Breast epithelium (tissue), 4 donors: ENCODE measurements around the gene AKAP17A. TPM values are rescaled to one million over a fixed set of nuclear protein-coding genes. Genes with fewer than 3 reads are reported as not detected.

ENCODE experiments used
- DNase-seq, 2 donors: peaks; one replicate each; pipeline ENCODE4 v3.0.0-alpha.2; 2019; ENCODE audit warnings: low spot score in 2 of 2
- H3K27ac ChIP-seq, 2 donors: fragments of 200-600 bp; sonication (generic) in 1 of 2; one replicate each; pipeline ENCODE4 v1.5.1; 2016 to 2019; ENCODE audit warnings: mild to moderate bottlenecking in 1 of 2
- H3K27me3 ChIP-seq, 2 donors: fragments of 200-600 bp; sonication (generic) in 1 of 2; one replicate each; pipeline versions ENCODE4 v1.5.1 to v1.6.0; 2017 to 2019; ENCODE audit warnings: control low read depth in 1 of 2, mild to moderate bottlenecking in 1 of 2
- H3K36me3 ChIP-seq: fragments of 200-600 bp; one replicate; pipeline ENCODE4 v1.5.1; 2019
- H3K4me1 ChIP-seq, 2 donors: fragments of 200-600 bp; sonication (generic); one replicate each; pipeline ENCODE4 v1.5.1; 2016 to 2019; ENCODE audit warnings: control low read depth in 1 of 2
- H3K4me3 ChIP-seq, 3 donors: fragments of 200-600 bp; sonication (generic); 1 replicate in 2 of 3; 2 replicates in 1 of 3; pipeline ENCODE4 v1.5.1; 2016 to 2019; ENCODE audit warnings: mild to moderate bottlenecking in 3 of 3, moderate library complexity in 2 of 3
- H3K9me3 ChIP-seq, 2 donors: fragments of 200-600 bp; sonication (generic) in 1 of 2; one replicate each; pipeline ENCODE4 v1.5.1; 2016 to 2019; ENCODE audit warnings: control low read depth in 1 of 2
- CTCF ChIP-seq, 3 donors: fragments of 450-650 bp; IDR thresholded peaks; one replicate each; pipeline ENCODE4 v1.5.1; 2016 to 2017; ENCODE audit warnings: antibody characterized with exemption in 3 of 3, mild to moderate bottlenecking in 3 of 3, moderate library complexity in 3 of 3
- POLR2A ChIP-seq: fragments of 450-650 bp; IDR thresholded peaks from one replicate; pipeline ENCODE4 v1.6.1; 2016; ENCODE audit warnings: antibody characterized with exemption, mild to moderate bottlenecking, moderate library complexity
- POLR2AphosphoS5 ChIP-seq, 3 donors: sonication (generic); formaldehyde crosslinking; IDR thresholded peaks; one replicate each; pipeline ENCODE4 v1.6.1; 2017; ENCODE audit warnings: antibody characterized with exemption in 3 of 3
- intact Hi-C: fragments of 100-400 bp; cut with DNase I; formaldehyde crosslinking; loops from one replicate; pipeline ENCODE4 v1.15.1; 2023; ENCODE audit warnings: low total_unique reads
- total RNA-seq, 3 donors: library from RNA; depleted of rRNA; stranded (reverse); fragments of >200 nt; gene quantifications; one replicate each; pipeline ENCODE4 v1.1.0, GENCODE V29; 2016

AKAP17A gene
- total RNA-seq, 3 donors from 2014 or later, result 32.2 to 62.3 (median 56.3) TPM

- no peak for DNase-seq
- Histone ChIP-seq H3K4me3 (no peak overlapping the region), H3K4me1 (peaks cover 0 to 3% of the 10 kb centered on the region in 2 donors), H3K9me3 (peaks cover 0 to 2% of the 10 kb centered on the region in 2 donors), H3K27me3 (no peaks in the 10 kb centered on the region), H3K36me3 (peaks cover 34% of the 10 kb centered on the region), H3K27ac (no peak overlapping the region)
- no peak for TF ChIP-seq POLR2A
- TF ChIP-seq POLR2AphosphoS5 (IDR thresholded peaks at IDR 0.05), result no peak
- no peak for TF ChIP-seq CTCF (IDR thresholded peaks at IDR 0.05)
- intact Hi-C loops, result loop anchor here (10.0 kb wide), 2 partner anchors 141 to 201 kb away; partner anchors contain the start of genes ASMTL and SLC25A6
These were observed 4.3 kb downstream of the AKAP17A start for GRCh38 chrX:1595711-1596060.

GRCh38 chrX:1596676-1597344, 5.4 kb downstream of the AKAP17A start:
- H3K4me1 ChIP-seq, result peaks cover 0 to 3% of the 10 kb centered on the region in 2 donors
- H3K27ac ChIP-seq, result no peak overlapping the region
- TF ChIP-seq CTCF (IDR thresholded peaks at IDR 0.05), result no peak
- TF ChIP-seq POLR2AphosphoS5 (IDR thresholded peaks at IDR 0.05), result no peak
- TF ChIP-seq POLR2A, result no peak
- no peaks in the 10 kb centered on the region for H3K27me3 ChIP-seq
- H3K9me3 ChIP-seq, result peaks cover 2 to 9% of the 10 kb centered on the region in 2 donors
- no peak overlapping the region for H3K4me3 ChIP-seq
- DNase-seq, result no peak
- peaks cover 45% of the 10 kb centered on the region for H3K36me3 ChIP-seq
- intact Hi-C loops, result loop anchor here (10.0 kb wide), 2 partner anchors 142 to 202 kb away; partner anchors contain the start of genes ASMTL and SLC25A6

GRCh38 chrX:1597345-1598020, 6.1 kb downstream of the AKAP17A start:
- Histone ChIP-seq H3K4me1 (peaks cover 0 to 3% of the 10 kb centered on the region in 2 donors), H3K36me3 (peaks cover 50% of the 10 kb centered on the region), H3K4me3 (no peak overlapping the region), H3K9me3 (peaks cover 8 to 11% of the 10 kb centered on the region in 2 donors), H3K27me3 (no peaks in the 10 kb centered on the region), H3K27ac (no peak overlapping the region)
- intact Hi-C loops, result loop anchor here (10.0 kb wide), 2 partner anchors 143 to 203 kb away; partner anchors contain the start of genes ASMTL and SLC25A6
- TF ChIP-seq POLR2AphosphoS5 (IDR thresholded peaks at IDR 0.05) (no peak), POLR2A (no peak), CTCF (IDR thresholded peaks at IDR 0.05) (no peak)
- no peak for DNase-seq

GRCh38 chrX:1598021-1598875, 6.8 kb downstream of the AKAP17A start:
- Histone ChIP-seq H3K4me1 (peaks cover 0 to 3% of the 10 kb centered on the region in 2 donors), H3K27ac (no peak overlapping the region), H3K36me3 (peaks cover 50% of the 10 kb centered on the region), H3K27me3 (no peaks in the 10 kb centered on the region), H3K9me3 (peaks cover 9 to 11% of the 10 kb centered on the region in 2 donors), H3K4me3 (no peak overlapping the region)
- intact Hi-C loops, result loop anchor here (10.0 kb wide), 2 partner anchors 143 to 203 kb away; partner anchors contain the start of genes ASMTL and SLC25A6
- DNase-seq, result no peak
- TF ChIP-seq POLR2A (no peak), CTCF (IDR thresholded peaks at IDR 0.05) (no peak), POLR2AphosphoS5 (IDR thresholded peaks at IDR 0.05) (no peak)
